KMS-11 (cell line): ENCODE results near the gene ATP8A2.

Source experiments
- H2AFZ ChIP-seq: fragments of 200-600 bp; sonication (generic); 2 replicates; pipeline ENCODE4 v1.6.1; 2016; ENCODE audit warnings: antibody characterized with exemption, mixed run types, low read depth
- H3K27ac ChIP-seq: fragments of 200-600 bp; sonication (generic); 2 replicates; pipeline ENCODE4 v1.6.1; 2016; ENCODE audit warnings: mild to moderate bottlenecking, mixed run types
- H3K27me3 ChIP-seq: fragments of 200-600 bp; sonication (generic); 2 replicates; pipeline ENCODE4 v1.6.1; 2017; ENCODE audit warnings: mild to moderate bottlenecking, low read depth, mixed run types, moderate library complexity; ENCODE audit not compliant: insufficient read depth
- H3K36me3 ChIP-seq: fragments of 200-600 bp; sonication (generic); 2 replicates; pipeline ENCODE4 v1.6.1; 2017; ENCODE audit warnings: mild to moderate bottlenecking, mixed run types; ENCODE audit not compliant: insufficient read depth
- H3K4me1 ChIP-seq: fragments of 200-600 bp; sonication (generic); 2 replicates; pipeline ENCODE4 v1.6.1; 2016; ENCODE audit warnings: mild to moderate bottlenecking, low read depth, mixed run types; ENCODE audit not compliant: poor library complexity, severe bottlenecking
- H3K4me2 ChIP-seq: fragments of 200-600 bp; sonication (generic); 2 replicates; pipeline ENCODE4 v1.7.0; 2016; ENCODE audit warnings: mild to moderate bottlenecking, mixed run types
- H3K4me3 ChIP-seq: fragments of 200-600 bp; sonication (generic); IDR thresholded peaks from 2 replicates; pipeline ENCODE4 v1.6.1; 2017; ENCODE audit warnings: low read depth, low read length, mixed read lengths; ENCODE audit not compliant: insufficient read depth
- H3K79me2 ChIP-seq: fragments of 200-600 bp; sonication (generic); 2 replicates; pipeline ENCODE4 v1.6.1; 2016; ENCODE audit warnings: low read depth, mixed run types; ENCODE audit not compliant: insufficient read depth
- H3K9ac ChIP-seq: fragments of 200-600 bp; sonication (generic); 2 replicates; pipeline ENCODE4 v1.6.1; 2016; ENCODE audit warnings: mild to moderate bottlenecking, mixed run types
- H4K20me1 ChIP-seq: fragments of 200-600 bp; sonication (generic); 2 replicates; pipeline ENCODE4 v1.6.1; 2016; ENCODE audit warnings: mild to moderate bottlenecking, mixed run types; ENCODE audit not compliant: insufficient read depth
- TF ChIP-seq, protein P1 (sequence below): fragments of 200-600 bp; sonication (generic); conservative IDR thresholded peaks from 2 replicates; pipeline ENCODE4 v1.6.1; 2017; ENCODE audit warnings: low read depth, mild to moderate bottlenecking, antibody characterized with exemption, low read length, moderate library complexity, mixed read lengths

Gene ATP8A2

DNA sequence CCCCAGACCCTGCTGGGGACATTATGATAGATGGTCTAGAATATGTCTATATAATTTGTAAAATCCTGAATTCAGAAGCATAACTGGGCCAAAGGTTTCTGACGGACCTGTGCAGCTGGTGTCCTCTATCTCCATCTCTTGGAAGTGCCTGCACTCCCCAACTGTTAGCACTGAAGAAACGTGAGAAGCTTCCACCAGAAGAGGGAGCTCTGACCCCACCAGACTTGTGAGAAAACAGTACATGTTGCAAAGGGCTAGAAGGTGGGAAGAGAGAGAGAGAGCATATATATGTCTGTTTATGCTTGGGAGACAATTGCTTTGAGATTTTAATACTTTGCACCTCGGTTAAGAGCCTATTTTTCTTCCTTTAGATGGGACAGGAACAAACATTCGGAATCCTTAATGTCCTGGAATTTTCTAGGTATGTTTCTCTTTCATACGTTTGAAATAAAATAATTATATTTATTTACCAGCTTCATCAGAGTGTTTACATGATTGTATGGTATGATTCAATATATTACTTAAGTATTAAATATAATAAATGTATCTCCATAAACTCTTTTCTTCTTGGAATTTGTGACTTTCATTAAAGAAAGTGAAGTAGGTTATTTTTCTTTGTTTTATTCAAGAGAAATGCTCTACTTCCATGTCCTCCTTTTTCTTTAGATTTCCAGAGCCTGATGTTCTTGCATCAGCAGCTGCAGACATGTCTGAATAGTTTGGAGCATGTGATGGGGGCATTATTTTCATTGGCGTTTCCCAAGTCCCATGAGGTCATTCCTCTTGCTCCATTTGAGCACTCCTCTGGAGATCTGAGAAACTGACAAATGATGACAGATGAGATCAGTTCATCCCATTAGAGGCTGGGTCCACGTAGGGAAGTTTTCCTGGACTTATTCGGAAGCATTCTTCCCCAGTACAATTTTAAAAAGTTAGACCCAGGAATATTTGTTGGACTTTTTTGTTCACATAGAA is 202.9 kb downstream of the ATP8A2 start:
- no peak overlapping the region for H3K27ac ChIP-seq
- no peaks in the 10 kb centered on the region for H3K27me3 ChIP-seq

DNA sequence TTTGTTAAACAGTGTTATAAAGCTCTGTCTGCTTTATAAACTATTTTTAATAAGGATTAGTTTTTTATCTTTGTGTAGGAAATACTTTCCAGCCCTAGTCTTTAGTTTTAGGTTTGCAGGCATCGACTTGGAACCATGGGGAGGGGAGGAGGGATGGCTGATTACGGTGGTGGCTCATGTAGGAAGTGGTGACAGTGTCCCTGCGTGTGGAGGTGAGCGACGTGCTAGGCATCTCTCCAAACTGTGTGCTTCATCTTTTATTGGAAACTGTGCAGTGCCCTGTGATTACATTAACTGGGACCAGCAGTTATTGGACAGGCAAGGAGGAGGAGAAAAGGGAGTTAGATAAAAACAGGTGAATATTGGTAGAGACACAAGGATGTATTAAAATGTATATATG is 203.8 kb downstream of the ATP8A2 start:
- Histone ChIP-seq H2AFZ (no peak overlapping the region), H3K27ac (no peak overlapping the region), H4K20me1 (no peaks in the 10 kb centered on the region), H3K36me3 (no peaks in the 10 kb centered on the region), H3K79me2 (no peaks in the 10 kb centered on the region), H3K4me3 (no peak overlapping the region), H3K9ac (no peak overlapping the region), H3K27me3 (no peaks in the 10 kb centered on the region), H3K4me1 (peaks cover 10% of the 10 kb centered on the region), H3K4me2 (no peak overlapping the region)
- TF ChIP-seq, protein P1, sequence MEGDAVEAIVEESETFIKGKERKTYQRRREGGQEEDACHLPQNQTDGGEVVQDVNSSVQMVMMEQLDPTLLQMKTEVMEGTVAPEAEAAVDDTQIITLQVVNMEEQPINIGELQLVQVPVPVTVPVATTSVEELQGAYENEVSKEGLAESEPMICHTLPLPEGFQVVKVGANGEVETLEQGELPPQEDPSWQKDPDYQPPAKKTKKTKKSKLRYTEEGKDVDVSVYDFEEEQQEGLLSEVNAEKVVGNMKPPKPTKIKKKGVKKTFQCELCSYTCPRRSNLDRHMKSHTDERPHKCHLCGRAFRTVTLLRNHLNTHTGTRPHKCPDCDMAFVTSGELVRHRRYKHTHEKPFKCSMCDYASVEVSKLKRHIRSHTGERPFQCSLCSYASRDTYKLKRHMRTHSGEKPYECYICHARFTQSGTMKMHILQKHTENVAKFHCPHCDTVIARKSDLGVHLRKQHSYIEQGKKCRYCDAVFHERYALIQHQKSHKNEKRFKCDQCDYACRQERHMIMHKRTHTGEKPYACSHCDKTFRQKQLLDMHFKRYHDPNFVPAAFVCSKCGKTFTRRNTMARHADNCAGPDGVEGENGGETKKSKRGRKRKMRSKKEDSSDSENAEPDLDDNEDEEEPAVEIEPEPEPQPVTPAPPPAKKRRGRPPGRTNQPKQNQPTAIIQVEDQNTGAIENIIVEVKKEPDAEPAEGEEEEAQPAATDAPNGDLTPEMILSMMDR = no peak

More for the DNA sequence above, 202.9 kb downstream of the ATP8A2 start:
- TF ChIP-seq, protein P1 = peak; percentile 88
- no peak overlapping the region for H3K9ac ChIP-seq
- H3K79me2 ChIP-seq = no peaks in the 10 kb centered on the region
- H2AFZ ChIP-seq = no peak overlapping the region
- no peaks in the 10 kb centered on the region for H3K36me3 ChIP-seq
- no peak overlapping the region for H3K4me3 ChIP-seq
- H3K4me1 ChIP-seq = peaks cover 10% of the 10 kb centered on the region
- H3K4me2 ChIP-seq = no peak overlapping the region
- no peaks in the 10 kb centered on the region for H4K20me1 ChIP-seq

DNA sequence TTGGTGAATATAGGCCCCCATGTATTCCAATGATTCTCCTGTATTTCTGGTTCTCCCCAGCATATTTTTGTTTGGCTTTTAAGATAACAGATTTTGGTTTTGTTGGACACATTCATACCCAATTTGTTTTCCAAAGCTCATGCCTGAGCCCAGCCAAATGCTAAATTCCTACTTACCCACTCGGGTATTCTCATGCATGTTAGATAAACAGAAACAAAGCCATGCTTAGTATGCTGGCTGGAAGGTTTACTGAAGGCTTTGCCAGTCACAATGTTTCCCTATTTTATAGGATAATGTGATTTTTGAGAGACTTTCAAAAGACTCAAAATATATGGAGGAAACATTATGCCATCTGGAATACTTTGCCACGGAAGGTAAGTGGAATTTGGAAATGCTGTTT is 206.8 kb downstream of the ATP8A2 start:
- Histone ChIP-seq H3K4me1 (peaks cover 10% of the 10 kb centered on the region), H3K4me2 (no peak overlapping the region), H3K4me3 (no peak overlapping the region), H3K27me3 (no peaks in the 10 kb centered on the region), H3K79me2 (no peaks in the 10 kb centered on the region), H3K27ac (no peak overlapping the region), H2AFZ (no peak overlapping the region), H3K36me3 (no peaks in the 10 kb centered on the region), H3K9ac (no peak overlapping the region), H4K20me1 (no peaks in the 10 kb centered on the region)
- TF ChIP-seq, protein P1 = no peak

DNA sequence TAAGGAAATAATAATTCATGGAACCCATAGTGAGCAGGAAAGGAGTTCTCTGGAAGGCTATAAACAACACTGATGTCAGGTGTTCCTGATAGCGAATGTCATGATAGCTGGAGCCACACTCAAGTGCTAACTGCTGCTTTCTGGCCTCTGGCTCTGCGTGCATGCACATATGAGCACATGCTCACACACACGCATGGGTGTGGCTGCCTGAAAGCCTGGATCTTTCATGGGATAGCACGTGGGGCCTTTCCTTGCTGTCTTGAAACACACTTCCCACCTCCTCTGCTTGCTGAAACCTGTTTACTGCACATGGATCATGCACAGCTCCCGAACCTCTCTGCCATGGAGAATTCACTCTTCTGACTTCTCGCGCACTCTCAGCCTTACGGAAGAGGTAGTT is 207.4 kb downstream of the ATP8A2 start:
- no peaks in the 10 kb centered on the region for H3K27me3 ChIP-seq
- no peak overlapping the region for H2AFZ ChIP-seq
- H3K9ac ChIP-seq = no peak overlapping the region
- H4K20me1 ChIP-seq = no peaks in the 10 kb centered on the region
- no peak overlapping the region for H3K4me3 ChIP-seq
- H3K27ac ChIP-seq = no peak overlapping the region
- TF ChIP-seq, protein P1 = no peak
- no peaks in the 10 kb centered on the region for H3K79me2 ChIP-seq
- H3K36me3 ChIP-seq = no peaks in the 10 kb centered on the region
- no peak overlapping the region for H3K4me2 ChIP-seq
- H3K4me1 ChIP-seq = peaks cover 9% of the 10 kb centered on the region
